Measurements from ENCODE around the gene EID2. TPM values are rescaled to one million over a fixed set of nuclear protein-coding genes. Genes with fewer than 3 reads are reported as not detected.

EID2 gene
- total and polyA plus RNA-seq, 4 donors = 1.5 to 8.5 (median 4.5) TPM

- H3K27ac ChIP-seq (ENCODE audit: low read depth in 1 of 2, low read length in 2 of 2) = no peak overlapping the region
- WGBS = 85% methylated on average over 3 of the region's 3 CpGs
- peaks cover 0 to 13% (median 8%) of the 10 kb centered on the region in 4 donors for H3K4me1 ChIP-seq (ENCODE audit: control insufficient read depth in 4 of 4, insufficient read depth in 4 of 4, low read length in 3 of 4)
- no peaks in the 10 kb centered on the region for H3K27me3 ChIP-seq (ENCODE audit: control insufficient read depth in 4 of 4, insufficient read depth in 4 of 4, low read length in 3 of 4)
- no peak overlapping the region for H3K9ac ChIP-seq (ENCODE audit: low read depth in 1 of 2, low read length in 2 of 2)
- TF ChIP-seq HNF4A (conservative IDR thresholded peaks at IDR 0.05) (no peak), TAF1 (conservative IDR thresholded peaks at IDR 0.05) (no peak), EGR1 (IDR thresholded peaks at IDR 0.05; ENCODE audit: low read depth in 2 of 2) (no peak), YY1 (IDR thresholded peaks at IDR 0.05) (no peak), SP1 (IDR thresholded peaks at IDR 0.05) (no peak), HNF4G (IDR thresholded peaks at IDR 0.05) (no peak), REST (IDR thresholded peaks at IDR 0.05) (no peak), GABPA (IDR thresholded peaks at IDR 0.05 in 1 of 2, conservative IDR thresholded peaks at IDR 0.05 in 1 of 2) (no peak), FOXA2 (IDR thresholded peaks at IDR 0.05) (no peak), MAX (IDR thresholded peaks at IDR 0.05) (no peak), FOXA1 (IDR thresholded peaks at IDR 0.05) (no peak)
- no peaks in the 10 kb centered on the region for H3K36me3 ChIP-seq (ENCODE audit: control insufficient read depth in 4 of 4, insufficient read depth in 3 of 4, low read depth in 1 of 4, low read length in 3 of 4)
- DNase-seq (ENCODE audit: low spot score) = no peak
- H3K4me3 ChIP-seq (ENCODE audit: low read depth in 1 of 3, low read length in 3 of 3) = no peak overlapping the region
- no peaks in the 10 kb centered on the region for H3K9me3 ChIP-seq (ENCODE audit: control insufficient read depth in 4 of 4, low read length in 3 of 4)
These were observed 3.5 kb upstream of the EID2 start for GRCh38 chr19:39543477-39543857.

- DNase-seq (ENCODE audit: low spot score) = no peak
These were observed 2.2 kb upstream of the EID2 start for GRCh38 chr19:39542206-39542605.

More at GRCh38 chr19:39542206-39542605, 2.2 kb upstream of the EID2 start:
- H3K27ac ChIP-seq (ENCODE audit: low read depth in 1 of 2, low read length in 2 of 2) = no peak overlapping the region
- no peaks in the 10 kb centered on the region for H3K27me3 ChIP-seq (ENCODE audit: control insufficient read depth in 4 of 4, insufficient read depth in 4 of 4, low read length in 3 of 4)
- no peak overlapping the region for H3K4me3 ChIP-seq (ENCODE audit: low read depth in 1 of 3, low read length in 3 of 3)
- H3K9me3 ChIP-seq (ENCODE audit: control insufficient read depth in 4 of 4, low read length in 3 of 4) = no peaks in the 10 kb centered on the region
- peaks cover 0 to 16% (median 9%) of the 10 kb centered on the region in 4 donors for H3K4me1 ChIP-seq (ENCODE audit: control insufficient read depth in 4 of 4, insufficient read depth in 4 of 4, low read length in 3 of 4)
- no peak overlapping the region for H3K9ac ChIP-seq (ENCODE audit: low read depth in 1 of 2, low read length in 2 of 2)
- WGBS = 58% methylated on average over 2 of the region's 2 CpGs
- no peaks in the 10 kb centered on the region for H3K36me3 ChIP-seq (ENCODE audit: control insufficient read depth in 4 of 4, insufficient read depth in 3 of 4, low read depth in 1 of 4, low read length in 3 of 4)
- TF ChIP-seq YY1 (IDR thresholded peaks at IDR 0.05) (no peak), NR2F2 (IDR thresholded peaks at IDR 0.05) (no peak), ZBTB33 (IDR thresholded peaks at IDR 0.05) (no peak), HNF4G (IDR thresholded peaks at IDR 0.05) (no peak), HNF4A (conservative IDR thresholded peaks at IDR 0.05) (no peak), SP1 (IDR thresholded peaks at IDR 0.05) (no peak), FOXA1 (IDR thresholded peaks at IDR 0.05) (no peak), RXRA (IDR thresholded peaks at IDR 0.05) (no peak), REST (IDR thresholded peaks at IDR 0.05) (no peak), CTCF (IDR thresholded peaks at IDR 0.05; ENCODE audit: low read depth, low read length, missing input control) (no peak), GABPA (IDR thresholded peaks at IDR 0.05 in 1 of 2, conservative IDR thresholded peaks at IDR 0.05 in 1 of 2) (no peak), JUND (IDR thresholded peaks at IDR 0.05) (no peak), TAF1 (conservative IDR thresholded peaks at IDR 0.05) (no peak), ATF3 (IDR thresholded peaks at IDR 0.05) (no peak), EGR1 (IDR thresholded peaks at IDR 0.05; ENCODE audit: low read depth in 2 of 2) (no peak), RAD21 (IDR thresholded peaks at IDR 0.05) (no peak), MAX (IDR thresholded peaks at IDR 0.05) (no peak), FOXA2 (IDR thresholded peaks at IDR 0.05) (no peak)
